ENCODE measurements around the gene DOK6. TPM values are rescaled to one million over a fixed set of nuclear protein-coding genes. Genes with fewer than 3 reads are reported as not detected.
A peak's percentile ranks its signal among the peaks of the same experiment; 100 is the strongest.

Gene DOK6
- total and polyA plus RNA-seq, 2 of the 13 experiments (the other 11 are each of a cell fraction or from before 2014, with no cell fraction given), result 17.0 to 17.2 TPM

GRCh38 chr18:69838003-69838402, 437.3 kb downstream of the DOK6 start:
- H3K4me3 ChIP-seq (replicated peaks in 1 of 3; ENCODE audit: insufficient read depth in 1 of 3, low read depth in 2 of 3, low read length in 3 of 3), result no peak overlapping the region
- H3K4me1 ChIP-seq (ENCODE audit: insufficient read depth, low read length), result no peaks in the 10 kb centered on the region
- H4K20me1 ChIP-seq (ENCODE audit: insufficient read depth, low read length), result no peaks in the 10 kb centered on the region
- ATAC-seq, result no peak
- no peak overlapping the region for H3K4me2 ChIP-seq (ENCODE audit: low read depth, low read length)
- H3K36me3 ChIP-seq (replicated peaks in 1 of 2; ENCODE audit: control insufficient read depth in 1 of 2, insufficient read depth in 2 of 2, low read length in 2 of 2), result no peaks in the 10 kb centered on the region; a peak in 1 of 5 replicates
- H2AFZ ChIP-seq (ENCODE audit: low read length), result no peak overlapping the region
- 100% methylated on average over 1 of the region's 1 CpG for WGBS (ENCODE audit: low lambda C conversion rate)
- H3K27ac ChIP-seq (ENCODE audit: extremely low read length, insufficient read depth, low read length), result no peak overlapping the region
- H3K79me2 ChIP-seq (ENCODE audit: insufficient read depth, low read length), result no peaks in the 10 kb centered on the region
- POLR2A ChIA-PET, result no interaction called here
- BruUV-seq (replicated peaks), result no TSS peak
- DNase-seq (ENCODE audit: low spot score), result no peak
- no peaks in the 10 kb centered on the region for H3K9me3 ChIP-seq (ENCODE audit: low read length)
- in situ Hi-C loops (cut with HindIII; ENCODE audit: extremely low pct_ligation_motif_present, low pct_unique_long_range_greater_than_20kb), result no loop called here
- FAIRE-seq, result no peak
- CTCF ChIA-PET (ENCODE audit: low intra/inter-chr PET ratio, low total read pairs), result no interaction called here
- intact Hi-C loops (cut with micrococcal nuclease; ENCODE audit: unreplicated experiment), result no loop called here
- H3K27me3 ChIP-seq (ENCODE audit: control insufficient read depth in 1 of 2, insufficient read depth in 2 of 2, low read length in 2 of 2), result no peaks in the 10 kb centered on the region
- TF ChIP-seq MAFF (IDR thresholded peaks at IDR 0.05; ENCODE audit: low read depth, low read length) (peak; percentile 29; the same call in 1 of the 2 replicates), ONECUT2 (CRISPR knock-in tag; IDR thresholded peaks at IDR 0.05) (no peak), MAFK (conservative IDR thresholded peaks at IDR 0.05 in 1 of 2, IDR thresholded peaks at IDR 0.05 in 1 of 2; ENCODE audit: low read length in 2 of 2) (peak; percentile 45 to 70; a peak in 3 of 4 replicates)
- TF ChIP-seq, protein P1, sequence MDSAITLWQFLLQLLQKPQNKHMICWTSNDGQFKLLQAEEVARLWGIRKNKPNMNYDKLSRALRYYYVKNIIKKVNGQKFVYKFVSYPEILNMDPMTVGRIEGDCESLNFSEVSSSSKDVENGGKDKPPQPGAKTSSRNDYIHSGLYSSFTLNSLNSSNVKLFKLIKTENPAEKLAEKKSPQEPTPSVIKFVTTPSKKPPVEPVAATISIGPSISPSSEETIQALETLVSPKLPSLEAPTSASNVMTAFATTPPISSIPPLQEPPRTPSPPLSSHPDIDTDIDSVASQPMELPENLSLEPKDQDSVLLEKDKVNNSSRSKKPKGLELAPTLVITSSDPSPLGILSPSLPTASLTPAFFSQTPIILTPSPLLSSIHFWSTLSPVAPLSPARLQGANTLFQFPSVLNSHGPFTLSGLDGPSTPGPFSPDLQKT (CRISPR knock-in tag; IDR thresholded peaks at IDR 0.05; ENCODE audit: borderline replicate concordance), result no peak
- H3K9ac ChIP-seq (ENCODE audit: insufficient read depth, low read depth, low read length), result no peak overlapping the region

DNA sequence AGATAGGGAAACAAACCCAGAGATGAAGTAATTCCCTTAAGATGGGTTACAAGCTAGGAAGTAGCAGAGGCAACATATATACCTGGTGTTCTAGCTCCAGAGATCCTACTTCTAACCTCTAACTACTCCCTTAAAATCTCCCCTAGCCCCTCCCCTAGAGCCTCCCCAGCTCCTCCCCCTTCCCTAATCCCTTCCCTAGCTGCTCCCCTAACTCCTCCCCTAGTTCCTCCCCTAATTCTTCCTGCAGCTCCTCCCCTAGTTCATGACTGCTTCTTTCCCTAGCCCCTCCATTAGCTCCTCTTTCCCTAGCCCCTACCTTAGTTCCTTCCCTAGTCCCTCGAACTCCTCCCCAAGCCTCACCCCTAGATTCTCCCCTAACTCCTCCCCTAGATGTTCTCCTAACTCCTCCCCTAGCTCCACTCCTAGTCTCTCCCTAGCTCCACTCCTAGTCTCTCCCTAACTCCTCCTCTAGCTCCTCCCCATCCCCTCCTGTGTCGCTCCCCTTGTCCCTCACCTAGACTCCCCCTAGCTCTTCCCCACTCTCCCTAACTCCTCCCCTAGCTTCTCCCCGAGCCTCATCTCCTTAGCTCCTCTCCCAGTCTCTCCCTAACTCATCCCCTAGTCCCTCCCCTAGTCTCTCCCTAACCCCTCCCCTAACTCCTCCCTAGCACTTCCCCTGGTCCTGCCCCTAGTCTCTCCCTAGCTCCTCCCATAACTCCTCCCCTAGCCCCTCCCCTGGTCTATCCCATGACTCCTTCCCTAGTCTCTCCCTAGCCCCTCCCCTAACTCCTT, 438.1 kb downstream of the DOK6 start:
- no peak overlapping the region for H3K4me2 ChIP-seq (ENCODE audit: low read depth, low read length)
- DNase-seq (ENCODE audit: low spot score) (peak; percentile 18), FAIRE-seq (no peak), ATAC-seq (peak; percentile 87)
- H4K20me1 ChIP-seq (ENCODE audit: insufficient read depth, low read length), result no peaks in the 10 kb centered on the region
- 72% methylated on average over 3 of the region's 3 CpGs for WGBS (ENCODE audit: low lambda C conversion rate)
- intact Hi-C loops (cut with micrococcal nuclease; ENCODE audit: unreplicated experiment), result no loop called here
- no peak overlapping the region for H3K27ac ChIP-seq (ENCODE audit: extremely low read length, insufficient read depth, low read length)
- POLR2A ChIA-PET, result no interaction called here
- 0 out of 5 replicates have a peak, but pooled peaks cover 0 to 1% of the 10 kb centered on the region in 2 experiments for H3K27me3 ChIP-seq (ENCODE audit: control insufficient read depth in 1 of 2, insufficient read depth in 2 of 2, low read length in 2 of 2)
- no peaks in the 10 kb centered on the region for H3K79me2 ChIP-seq (ENCODE audit: insufficient read depth, low read length)
- in situ Hi-C loops (cut with HindIII; ENCODE audit: extremely low pct_ligation_motif_present, low pct_unique_long_range_greater_than_20kb), result no loop called here
- H3K9me3 ChIP-seq (ENCODE audit: low read length), result no peaks in the 10 kb centered on the region
- CTCF ChIA-PET (ENCODE audit: low intra/inter-chr PET ratio, low total read pairs), result no interaction called here
- H3K4me3 ChIP-seq (replicated peaks in 1 of 3; ENCODE audit: insufficient read depth in 1 of 3, low read depth in 2 of 3, low read length in 3 of 3), result no peak overlapping the region
- H3K4me1 ChIP-seq (ENCODE audit: insufficient read depth, low read length), result no peaks in the 10 kb centered on the region
- BruUV-seq (replicated peaks), result no TSS peak
- no peaks in the 10 kb centered on the region; a peak in 1 of 5 replicates for H3K36me3 ChIP-seq (replicated peaks in 1 of 2; ENCODE audit: control insufficient read depth in 1 of 2, insufficient read depth in 2 of 2, low read length in 2 of 2)
- H3K9ac ChIP-seq (ENCODE audit: insufficient read depth, low read depth, low read length), result no peak overlapping the region
- H2AFZ ChIP-seq (ENCODE audit: low read length), result no peak overlapping the region
- peak; percentile 51 for TF ChIP-seq HNRNPK (IDR thresholded peaks at IDR 0.05; ENCODE audit: low read depth, low read length, poor library complexity, severe bottlenecking)
- TF ChIP-seq STAT5B (CRISPR knock-in tag; IDR thresholded peaks at IDR 0.05), result no peak
- TF ChIP-seq NR2F6 (IDR thresholded peaks at IDR 0.05), result no peak
- no peak for TF ChIP-seq NR2F6 (CRISPR knock-in tag; IDR thresholded peaks at IDR 0.05)
- no peak for TF ChIP-seq MYNN (CRISPR knock-in tag; IDR thresholded peaks at IDR 0.05; ENCODE audit: low read depth)
- no peak for TF ChIP-seq DMTF1 (CRISPR knock-in tag; IDR thresholded peaks at IDR 0.05)
- TF ChIP-seq TRIM22 (IDR thresholded peaks at IDR 0.05), result no peak
- TF ChIP-seq ZNF547 (CRISPR knock-in tag; IDR thresholded peaks at IDR 0.05), result no peak
- no peak for TF ChIP-seq NAIF1 (CRISPR knock-in tag; IDR thresholded peaks at IDR 0.05; ENCODE audit: borderline replicate concordance)
- TF ChIP-seq PCBP2 (optimal IDR thresholded peaks at IDR 0.05; ENCODE audit: low read depth, low read length, poor library complexity, severe bottlenecking), result peak; percentile 90
